ENCODE measurements around the gene UFD1. TPM values are rescaled to one million over a fixed set of nuclear protein-coding genes. Genes with fewer than 3 reads are reported as not detected.

Gene UFD1
- total and polyA plus RNA-seq, 9 of the 15 experiments (the other 6 are each of a cell fraction or from before 2014, with no cell fraction given) = 238 to 645 (median 363) TPM

GRCh38 chr22:19478045-19478900 is 720 bp downstream of the UFD1 start (continued):
- TF ChIP-seq CAMTA2 (CRISPR knock-in tag; conservative IDR thresholded peaks at IDR 0.05) (peak; percentile 92; the same call in 1 of the 2 replicates), ZNF695 (CRISPR knock-in tag; IDR thresholded peaks at IDR 0.05) (no peak), ZFP30 (CRISPR knock-in tag; IDR thresholded peaks at IDR 0.05; ENCODE audit: borderline replicate concordance) (no peak), ZNF655 (CRISPR knock-in tag; IDR thresholded peaks at IDR 0.05) (no peak), ETV1 (tag; conservative IDR thresholded peaks at IDR 0.05; ENCODE audit: low read depth) (peak; percentile 47), ZNF707 (CRISPR knock-in tag; conservative IDR thresholded peaks at IDR 0.05) (no peak), MTA3 (IDR thresholded peaks at IDR 0.05; ENCODE audit: borderline replicate concordance) (no peak), KDM2B (CRISPR knock-in tag; IDR thresholded peaks at IDR 0.05) (peak; percentile 75; the same call in 1 of the 2 replicates), ZNF764 (CRISPR knock-in tag; IDR thresholded peaks at IDR 0.05; ENCODE audit: low read depth) (peak; percentile 57; the same call in 1 of the 2 replicates), CCAR2 (IDR thresholded peaks at IDR 0.05; ENCODE audit: low read depth, low read length) (no peak), MIER1 (IDR thresholded peaks at IDR 0.05; ENCODE audit: low read depth) (no peak), RFX1 (IDR thresholded peaks at IDR 0.05) (no peak), GABPA (tag; conservative IDR thresholded peaks at IDR 0.05; ENCODE audit: low read depth) (no peak), ZNF165 (CRISPR knock-in tag; IDR thresholded peaks at IDR 0.05; ENCODE audit: borderline replicate concordance) (peak; percentile 10; the same call in 1 of the 2 replicates), OTX1 (CRISPR knock-in tag; IDR thresholded peaks at IDR 0.05) (no peak), DDX20 (tag; IDR thresholded peaks at IDR 0.05; ENCODE audit: low read depth) (no peak), SMARCB1 (IDR thresholded peaks at IDR 0.05; ENCODE audit: insufficient read length, low read depth) (no peak), PURB (CRISPR knock-in tag; IDR thresholded peaks at IDR 0.05; ENCODE audit: low read depth) (no peak), RBM34 (IDR thresholded peaks at IDR 0.05; ENCODE audit: borderline replicate concordance, insufficient read depth, low read length) (no peak), POLR2B (IDR thresholded peaks at IDR 0.05; ENCODE audit: low read depth, partially characterized antibody) (no peak), EWSR1 (IDR thresholded peaks at IDR 0.05; ENCODE audit: borderline replicate concordance, low read depth, partially characterized antibody) (no peak), CREB3L1 (IDR thresholded peaks at IDR 0.05; ENCODE audit: borderline replicate concordance, low read depth) (no peak), XRCC4 (IDR thresholded peaks at IDR 0.05; ENCODE audit: extremely low read depth, insufficient read depth, insufficient read length) (no peak), UBTF (IDR thresholded peaks at IDR 0.05; ENCODE audit: borderline replicate concordance in 1 of 2, low read depth in 2 of 2, low read length in 2 of 2) (no peak)
